ENCODE data around the gene ZNF92. TPM values are rescaled to one million over a fixed set of nuclear protein-coding genes. Genes with fewer than 3 reads are reported as not detected.
"Not testable (repeated sequence)": the region's sequence is repeated elsewhere in the genome, so short reads cannot be mapped to it uniquely, and the experiment has no call there.

The ZNF92 gene
- total RNA-seq, 1 experiment from 2014 or later = 4.1 TPM

GRCh38 chr7:65339257-65339656 lies 34.4 kb upstream of the ZNF92 start:
- Histone ChIP-seq H3K79me2 (ENCODE audit: low read depth) (no peaks in the 10 kb centered on the region), H3K36me3 (ENCODE audit: low read depth) (no peaks in the 10 kb centered on the region), H3K27ac (no peak overlapping the region), H4K20me1 (ENCODE audit: insufficient read depth) (no peaks in the 10 kb centered on the region), H2AFZ (no peak overlapping the region), H3K27me3 (ENCODE audit: insufficient read depth, low read depth) (no peaks in the 10 kb centered on the region; the same call in 1 of the 2 replicates), H3K4me1 (replicated peaks; ENCODE audit: insufficient read depth) (no peaks in the 10 kb centered on the region), H3K4me2 (no peak overlapping the region), H3K9me2 (ENCODE audit: insufficient read depth) (no peaks in the 10 kb centered on the region), H3K9me3 (ENCODE audit: insufficient read depth, low read depth) (no peaks in the 10 kb centered on the region), H3K4me3 (no peak overlapping the region), H3F3A (ENCODE audit: insufficient read depth, low read depth) (no peaks in the 10 kb centered on the region)
- POLR2A ChIA-PET (ENCODE audit: unreplicated experiment) = no interaction called here
- no peak for DNase-seq
- no peak for TF ChIP-seq CTCF (conservative IDR thresholded peaks at IDR 0.05)
- TF ChIP-seq EZH2 (IDR thresholded peaks at IDR 0.05; ENCODE audit: low read depth) = no peak
- intact Hi-C loops (cut with micrococcal nuclease; ENCODE audit: unreplicated experiment) = no loop called here
- CTCF ChIA-PET = no interaction called here
- no TSS peak for BruUV-seq (replicated peaks)

GRCh38 chr7:65342723-65343629 lies 30.7 kb upstream of the ZNF92 start:
- H3K9me2 ChIP-seq (ENCODE audit: insufficient read depth) = no peaks in the 10 kb centered on the region
- no peaks in the 10 kb centered on the region for H3K4me1 ChIP-seq (replicated peaks; ENCODE audit: insufficient read depth)
- H3K4me3 ChIP-seq = no peak overlapping the region
- intact Hi-C loops (cut with micrococcal nuclease; ENCODE audit: unreplicated experiment) = no loop called here
- ChIA-PET POLR2A (ENCODE audit: unreplicated experiment) (no interaction called here), CTCF (no interaction called here)
- BruUV-seq (replicated peaks) = no TSS peak
- no peaks in the 10 kb centered on the region for H3K79me2 ChIP-seq (ENCODE audit: low read depth)
- no peaks in the 10 kb centered on the region for H3K9me3 ChIP-seq (ENCODE audit: insufficient read depth, low read depth)
- no peaks in the 10 kb centered on the region for H3F3A ChIP-seq (ENCODE audit: insufficient read depth, low read depth)
- peaks cover 7% of the 10 kb centered on the region; the same call in 1 of the 2 replicates for H3K27me3 ChIP-seq (ENCODE audit: insufficient read depth, low read depth)
- H2AFZ ChIP-seq = no peak overlapping the region
- DNase-seq = no peak
- TF ChIP-seq EZH2 (IDR thresholded peaks at IDR 0.05; ENCODE audit: low read depth) = no peak
- TF ChIP-seq CTCF (conservative IDR thresholded peaks at IDR 0.05) = no peak
- no peaks in the 10 kb centered on the region for H4K20me1 ChIP-seq (ENCODE audit: insufficient read depth)
- no peak overlapping the region for H3K4me2 ChIP-seq
- no peaks in the 10 kb centered on the region for H3K36me3 ChIP-seq (ENCODE audit: low read depth)
- no peak overlapping the region for H3K27ac ChIP-seq

GRCh38 chr7:65344541-65344940 lies 29.1 kb upstream of the ZNF92 start:
- H3K27ac ChIP-seq; H3K4me2 ChIP-seq; H3K27me3 ChIP-seq (ENCODE audit: insufficient read depth, low read depth); H4K20me1 ChIP-seq (ENCODE audit: insufficient read depth); intact Hi-C loops (cut with micrococcal nuclease; ENCODE audit: unreplicated experiment); CTCF ChIA-PET; H3K79me2 ChIP-seq (ENCODE audit: low read depth); H3K4me1 ChIP-seq (replicated peaks; ENCODE audit: insufficient read depth); H3K4me3 ChIP-seq; H3K9me2 ChIP-seq (ENCODE audit: insufficient read depth); POLR2A ChIA-PET (ENCODE audit: unreplicated experiment); DNase-seq; H3K36me3 ChIP-seq (ENCODE audit: low read depth); BruUV-seq (replicated peaks); H3K9me3 ChIP-seq (ENCODE audit: insufficient read depth, low read depth); H3F3A ChIP-seq (ENCODE audit: insufficient read depth, low read depth); H2AFZ ChIP-seq: not testable (repeated sequence)

All from PC-9 (cell line).